GM18858 (cell line): Measurements from ENCODE around the gene MTREX.

Experiments
- ATAC-seq: cut with Tn5 transposase; IDR thresholded peaks from one replicate; pipeline ENCODE4 v1.9.1; 2021; ENCODE audit not compliant: unreplicated experiment

Gene MTREX

DNA sequence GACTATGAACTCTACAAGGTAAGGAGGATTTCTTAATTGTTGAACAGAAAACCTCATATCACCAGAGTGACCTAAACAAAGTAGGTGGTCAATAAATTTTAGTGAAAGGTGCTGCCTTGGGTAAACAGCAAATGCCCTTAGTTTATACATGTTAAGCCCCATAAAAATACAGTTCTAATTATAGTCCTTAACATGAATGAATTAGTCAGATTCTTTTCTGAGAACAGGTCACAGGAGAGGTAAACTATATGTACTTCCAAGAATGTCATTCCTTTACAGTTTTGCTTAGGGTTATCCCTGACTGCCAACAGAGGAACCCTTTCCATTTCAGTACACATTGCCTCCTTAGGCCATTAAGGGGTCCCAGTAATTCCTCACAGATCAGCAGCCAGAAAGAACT is 162.1 kb downstream of the MTREX start:
- ATAC-seq = no peak

DNA sequence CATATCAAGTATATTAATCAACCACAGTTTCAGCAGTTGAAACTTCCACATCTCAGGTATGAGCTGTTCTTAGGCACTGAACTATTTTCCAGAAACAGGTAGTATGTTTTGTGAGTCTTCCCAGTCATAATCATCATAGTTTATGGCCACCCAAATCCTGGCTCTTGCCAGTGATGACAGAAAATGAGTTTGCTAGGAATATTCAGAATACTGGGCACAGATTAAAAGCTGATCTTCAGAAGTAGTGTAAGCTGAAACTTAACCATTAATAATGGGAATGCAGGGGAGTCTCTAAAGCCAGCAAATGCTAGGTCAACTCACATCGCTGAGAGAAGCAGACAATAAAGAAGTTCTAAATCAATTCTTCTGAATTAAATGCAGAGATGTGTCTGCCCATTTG is 162.5 kb downstream of the MTREX start:
- ATAC-seq = no peak

GRCh38 chr5:55471468-55471867 is 163.7 kb downstream of the MTREX start:
- no peak for ATAC-seq

DNA sequence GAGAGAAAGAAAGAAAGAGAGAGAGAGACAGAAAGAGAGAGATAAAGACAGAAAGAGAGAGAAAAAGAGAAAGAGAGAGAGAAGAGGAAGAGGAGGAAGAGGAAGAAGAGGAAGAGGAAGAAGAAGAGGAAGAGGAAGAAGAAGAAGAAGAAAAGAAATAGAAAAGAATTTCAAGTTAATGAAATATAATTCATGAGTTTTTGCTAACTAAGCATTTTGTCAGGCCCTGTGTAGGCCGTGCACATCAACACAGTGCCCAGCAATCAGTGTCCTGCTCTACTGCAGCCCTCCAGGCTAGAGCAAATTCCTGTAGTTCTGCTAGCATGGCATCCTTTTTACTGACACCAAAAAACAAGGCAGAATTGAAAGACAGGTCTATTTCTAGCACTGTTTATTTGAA is 164.9 kb downstream of the MTREX start:
- no peak for ATAC-seq
